HUES48 (cell line): ENCODE measurements around the gene ZNF732.
"Not testable (repeated sequence)": the region's sequence is repeated elsewhere in the genome, so short reads cannot be mapped to it uniquely, and the experiment has no call there.

Experiments used
- H3K27ac ChIP-seq: one replicate; pipeline ENCODE4 v1.7.0; 2013; ENCODE audit warnings: low read depth, low read length, inconsistent platforms
- H3K27me3 ChIP-seq: 2 replicates; pipeline ENCODE4 v1.6.1; 2013; ENCODE audit warnings: mild to moderate bottlenecking, low read length; ENCODE audit not compliant: control insufficient read depth, insufficient read depth
- H3K36me3 ChIP-seq: 2 replicates; pipeline ENCODE4 v1.6.1; 2013; ENCODE audit warnings: low read length; ENCODE audit not compliant: control insufficient read depth, insufficient read depth
- H3K4me1 ChIP-seq: 2 replicates; pipeline ENCODE4 v1.6.1; 2013; ENCODE audit warnings: mild to moderate bottlenecking, low read length; ENCODE audit not compliant: control insufficient read depth, insufficient read depth
- H3K4me3 ChIP-seq: 2 replicates; pipeline ENCODE4 v1.5.1; 2013; ENCODE audit warnings: mild to moderate bottlenecking, low read depth, low read length
- H3K9ac ChIP-seq: 2 replicates; pipeline ENCODE4 v1.6.1; 2013; ENCODE audit warnings: mild to moderate bottlenecking, low read depth, low read length, moderate library complexity
- H3K9me3 ChIP-seq: 2 replicates; pipeline ENCODE4 v1.6.1; 2013; ENCODE audit warnings: low read length; ENCODE audit not compliant: control insufficient read depth, insufficient read depth

ZNF732 gene

GRCh38 chr4:309807-310206 is 4.5 kb upstream of the ZNF732 start:
- Histone ChIP-seq H3K4me3 (no peak overlapping the region), H3K36me3 (no peaks in the 10 kb centered on the region), H3K27me3 (no peaks in the 10 kb centered on the region), H3K9ac (no peak overlapping the region), H3K27ac (no peak overlapping the region), H3K4me1 (no peaks in the 10 kb centered on the region), H3K9me3 (peaks cover 31% of the 10 kb centered on the region)

DNA sequence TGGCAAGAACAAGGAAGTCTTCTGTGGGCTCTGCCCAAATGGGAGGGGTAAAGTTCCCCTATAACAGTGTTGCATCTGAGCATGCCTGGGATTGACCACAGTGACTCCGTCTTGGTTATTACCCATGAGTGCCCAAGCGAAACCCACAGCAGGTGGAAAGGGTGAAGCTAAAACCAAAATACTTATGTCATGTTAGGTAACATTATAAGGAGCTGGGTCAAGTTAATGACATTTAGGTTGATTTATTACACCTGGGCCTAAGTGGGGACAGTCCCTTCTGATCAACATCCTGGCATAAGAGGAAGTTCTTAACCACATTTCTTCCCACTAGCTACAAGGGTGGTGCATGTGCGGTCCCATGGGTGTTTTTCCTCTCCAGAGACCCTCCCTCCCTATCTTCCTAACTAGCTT is 1.3 kb upstream of the ZNF732 start:
- Histone ChIP-seq H3K4me1 (peaks cover 5% of the 10 kb centered on the region; the same call in 1 of the 2 replicates), H3K27me3 (no peaks in the 10 kb centered on the region), H3K27ac (no peak overlapping the region), H3K36me3 (peaks cover 8% of the 10 kb centered on the region), H3K9me3 (peaks cover 15% of the 10 kb centered on the region; the same call in 1 of the 2 replicates), H3K4me3 (no peak overlapping the region), H3K9ac (no peak overlapping the region)

- H3K9me3 ChIP-seq, H3K4me1 ChIP-seq, H3K27me3 ChIP-seq, H3K36me3 ChIP-seq, H3K27ac ChIP-seq: not testable (repeated sequence)
- Histone ChIP-seq H3K4me3 (peak overlapping the region; percentile 84), H3K9ac (peak overlapping the region; percentile 93)
Measured at GRCh38 chr4:304516-304915, 758 bp downstream of the ZNF732 start.

GRCh38 chr4:302381-302780 is 2.9 kb downstream of the ZNF732 start:
- peaks cover 8% of the 10 kb centered on the region for H3K36me3 ChIP-seq
- H3K4me3 ChIP-seq, result no peak overlapping the region
- H3K9ac ChIP-seq, result no peak overlapping the region
- peaks cover 5% of the 10 kb centered on the region; the same call in 1 of the 2 replicates for H3K4me1 ChIP-seq
- H3K9me3 ChIP-seq, result peaks cover 3% of the 10 kb centered on the region; the same call in 1 of the 2 replicates
- no peaks in the 10 kb centered on the region for H3K27me3 ChIP-seq
- H3K27ac ChIP-seq, result no peak overlapping the region

- peaks cover 6% of the 10 kb centered on the region for H3K9me3 ChIP-seq
- H3K27me3 ChIP-seq, result no peaks in the 10 kb centered on the region
- H3K9ac ChIP-seq, result no peak overlapping the region
- no peaks in the 10 kb centered on the region for H3K4me1 ChIP-seq
- peaks cover 45% of the 10 kb centered on the region for H3K36me3 ChIP-seq
- H3K27ac ChIP-seq, result no peak overlapping the region
- H3K4me3 ChIP-seq, result no peak overlapping the region
Measured at GRCh38 chr4:294732-295131, 10.5 kb downstream of the ZNF732 start.

- no peak overlapping the region for H3K9ac ChIP-seq
- peaks cover 44% of the 10 kb centered on the region for H3K36me3 ChIP-seq
- H3K27ac ChIP-seq, result no peak overlapping the region
- H3K4me3 ChIP-seq, result no peak overlapping the region
- no peaks in the 10 kb centered on the region for H3K4me1 ChIP-seq
- H3K27me3 ChIP-seq, result no peaks in the 10 kb centered on the region
- H3K9me3 ChIP-seq, result peaks cover 34% of the 10 kb centered on the region
Measured at GRCh38 chr4:288891-289290, 16.4 kb downstream of the ZNF732 start.

- H3K36me3 ChIP-seq, result peaks cover 54% of the 10 kb centered on the region
- no peak overlapping the region for H3K27ac ChIP-seq
- H3K4me1 ChIP-seq, result no peaks in the 10 kb centered on the region
- H3K4me3 ChIP-seq, result peak overlapping the region; percentile 39; the same call in 1 of the 2 replicates
- no peaks in the 10 kb centered on the region for H3K27me3 ChIP-seq
- peaks cover 97% of the 10 kb centered on the region for H3K9me3 ChIP-seq
- H3K9ac ChIP-seq, result no peak overlapping the region
Measured at GRCh38 chr4:273309-274017, 31.8 kb downstream of the ZNF732 start.

DNA sequence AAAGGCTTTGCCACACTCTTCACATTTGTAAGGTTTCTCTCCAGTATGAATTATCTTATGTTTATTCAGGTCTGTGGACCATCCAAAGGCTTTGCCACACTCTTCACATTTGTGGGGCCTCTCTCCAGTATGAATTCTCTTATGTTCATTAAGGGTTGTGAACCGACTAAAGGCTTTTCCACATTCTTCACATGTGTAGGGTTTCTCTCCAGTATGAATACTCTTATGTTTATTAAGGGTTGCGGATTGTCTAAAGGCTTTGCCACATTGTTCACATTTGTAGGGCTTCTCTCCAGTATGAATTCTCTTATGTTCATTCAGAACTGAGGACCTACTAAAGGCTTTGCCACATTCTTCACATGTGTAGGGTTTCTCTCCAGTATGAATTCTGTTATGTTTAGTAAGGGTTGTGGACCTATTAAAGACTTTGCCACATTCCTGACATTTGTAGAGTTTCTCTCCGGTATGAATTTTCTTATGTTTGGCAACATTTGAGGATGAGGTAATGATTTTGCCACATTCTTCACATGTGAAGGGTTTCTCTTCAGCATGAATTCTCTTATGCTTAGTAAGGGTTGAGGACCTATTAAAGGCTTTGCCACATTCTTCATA is 33.7 kb downstream of the ZNF732 start:
- Histone ChIP-seq H3K4me3 (peak overlapping the region; percentile 27; the same call in 1 of the 2 replicates), H3K9me3 (peaks cover 94% of the 10 kb centered on the region), H3K27me3 (no peaks in the 10 kb centered on the region), H3K4me1 (no peaks in the 10 kb centered on the region), H3K36me3 (peaks cover 52% of the 10 kb centered on the region), H3K27ac (no peak overlapping the region), H3K9ac (no peak overlapping the region)

GRCh38 chr4:259240-259639 is 46.0 kb downstream of the ZNF732 start:
- not testable (repeated sequence) for H3K9ac ChIP-seq, H3K4me3 ChIP-seq, H3K27me3 ChIP-seq, H3K27ac ChIP-seq, H3K4me1 ChIP-seq
- peaks cover 83% of the 10 kb centered on the region for H3K9me3 ChIP-seq
- peaks cover 43% of the 10 kb centered on the region for H3K36me3 ChIP-seq

DNA sequence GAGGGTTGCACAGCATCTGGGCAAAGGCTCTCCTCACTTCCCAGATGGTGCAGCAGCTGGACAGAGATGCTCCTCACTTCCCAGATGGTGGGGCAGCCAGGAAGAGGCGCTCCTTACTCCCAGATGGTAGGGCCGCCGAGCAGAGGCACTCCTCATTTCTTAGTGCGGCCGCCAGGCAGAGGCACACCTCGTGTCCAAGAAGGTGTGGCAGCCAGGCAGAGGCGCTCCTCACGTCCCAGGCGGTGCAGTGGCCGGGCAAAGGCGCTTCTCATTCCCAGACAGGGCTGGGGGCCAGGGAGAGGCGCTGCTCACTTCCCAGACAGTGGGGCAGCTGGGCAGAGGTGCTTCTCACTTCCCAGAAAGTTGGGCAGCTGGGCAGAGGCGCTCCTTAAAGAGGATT is 48.8 kb downstream of the ZNF732 start:
- H3K9ac ChIP-seq, result no peak overlapping the region
- H3K4me1 ChIP-seq, result no peaks in the 10 kb centered on the region
- no peak overlapping the region for H3K4me3 ChIP-seq
- H3K27ac ChIP-seq, result no peak overlapping the region
- no peaks in the 10 kb centered on the region for H3K27me3 ChIP-seq
- H3K9me3 ChIP-seq, result peaks cover 85% of the 10 kb centered on the region
- H3K36me3 ChIP-seq, result peaks cover 47% of the 10 kb centered on the region; the same call in 1 of the 2 replicates

DNA sequence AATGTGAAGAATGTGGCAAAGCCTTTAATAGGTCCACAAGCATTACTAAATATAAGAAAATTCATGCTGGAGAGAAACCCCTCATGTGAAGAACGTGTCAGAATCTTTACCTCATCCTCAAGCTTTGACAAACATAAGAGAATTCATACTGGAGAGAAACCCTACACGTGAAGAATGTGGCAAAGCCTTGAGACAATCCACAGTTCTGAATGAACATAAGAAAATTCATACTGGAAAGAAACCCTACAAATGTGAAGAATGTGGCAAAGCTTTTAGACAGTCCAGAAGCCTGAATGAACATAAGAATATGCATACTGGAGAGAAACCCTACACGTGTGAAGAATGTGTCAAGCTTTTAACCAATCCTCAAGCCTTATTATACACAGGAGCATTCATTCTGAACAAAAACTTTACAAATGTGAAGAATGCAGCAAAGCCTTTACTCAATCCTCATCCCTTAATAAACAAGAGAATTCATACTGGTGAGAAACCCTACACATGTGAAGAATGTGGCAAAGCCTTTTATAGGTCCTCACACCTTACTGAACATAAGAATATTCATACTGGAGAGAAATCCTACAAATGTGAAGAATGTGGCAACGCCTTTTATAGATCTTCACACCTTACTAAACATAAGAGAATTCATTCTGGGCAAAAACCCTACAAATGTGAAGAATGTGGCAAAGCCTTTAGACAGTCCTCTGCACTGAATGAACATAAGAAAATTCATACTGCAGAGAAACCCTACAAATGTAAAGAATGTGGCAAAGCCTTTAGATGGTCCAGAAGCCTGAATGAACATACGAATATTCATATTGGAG is 51.1 kb downstream of the ZNF732 start:
- H3K4me3 ChIP-seq, result no peak overlapping the region
- no peak overlapping the region for H3K27ac ChIP-seq
- peaks cover 39% of the 10 kb centered on the region; the same call in 1 of the 2 replicates for H3K36me3 ChIP-seq
- peaks cover 95% of the 10 kb centered on the region for H3K9me3 ChIP-seq
- no peaks in the 10 kb centered on the region for H3K4me1 ChIP-seq
- no peak overlapping the region for H3K9ac ChIP-seq
- H3K27me3 ChIP-seq, result no peaks in the 10 kb centered on the region
